ENCODE data around the gene OR2H2.

Gene OR2H2

GRCh38 chr6:29629571-29629970 is 44.6 kb downstream of the OR2H2 start:
- no peak for DNase-seq (ENCODE audit: low read depth)

GRCh38 chr6:29630315-29630714 is 45.4 kb downstream of the OR2H2 start:
- no peak for DNase-seq (ENCODE audit: low read depth)

- no peak for DNase-seq (ENCODE audit: low read depth)
Measured at GRCh38 chr6:29631209-29631810, 46.4 kb downstream of the OR2H2 start.

- DNase-seq (ENCODE audit: low read depth): peak; percentile 55
Measured at GRCh38 chr6:29631860-29632731, 47.2 kb downstream of the OR2H2 start.

- DNase-seq (ENCODE audit: low read depth): peak; percentile 66
Measured at GRCh38 chr6:29632789-29633533, 48.0 kb downstream of the OR2H2 start, which contains the start of gene GABBR1. Gene GABBR1, minus strand, starts transcription at chr6:29633183. Its CDS starts 798 bp downstream, at chr6:29632385.

- no peak for DNase-seq (ENCODE audit: low read depth)
Measured at GRCh38 chr6:29633534-29633905, 48.6 kb downstream of the OR2H2 start.

GRCh38 chr6:29637247-29637646 is 52.3 kb downstream of the OR2H2 start:
- DNase-seq (ENCODE audit: low read depth): no peak

All from activated T-helper 9 cell treated with anti-CD3 and anti-CD28 coated beads, Interleukin-2, amount 50 U/mL, for 16 hours (primary cell).